Fibroblast of lung (primary cell): ENCODE results near the gene PNMA8B. TPM values are rescaled to one million over a fixed set of nuclear protein-coding genes. Genes with fewer than 3 reads are reported as not detected.
A peak's percentile ranks its signal among the peaks of the same experiment; 100 is the strongest.

Source experiments
- DNase-seq, 2 donors: peaks; one replicate each; pipeline versions ENCODE4 v3.0.0 to v3.0.0-alpha.2; 2010; ENCODE audit warnings: low read depth in 2 of 2
- H2AFZ ChIP-seq: 2 replicates; pipeline ENCODE4 v1.5.1; 2012; ENCODE audit warnings: low read length, control low read depth, inconsistent platforms
- H3K27ac ChIP-seq: 2 replicates; pipeline ENCODE4 v1.5.1; 2011; ENCODE audit warnings: low read length, control low read depth; ENCODE audit not compliant: insufficient read depth
- H3K27me3 ChIP-seq: 2 replicates; pipeline ENCODE4 v1.5.1; 2011; ENCODE audit warnings: mild to moderate bottlenecking, low read length; ENCODE audit not compliant: control insufficient read depth, insufficient read depth
- H3K36me3 ChIP-seq: 2 replicates; pipeline ENCODE4 v1.5.1; 2011; ENCODE audit warnings: low read length; ENCODE audit not compliant: control insufficient read depth, insufficient read depth
- H3K4me1 ChIP-seq: 2 replicates; pipeline ENCODE4 v1.5.1; 2011; ENCODE audit warnings: low read length; ENCODE audit not compliant: control insufficient read depth, insufficient read depth; ENCODE audit errors: extremely low read depth
- H3K4me2 ChIP-seq: 2 replicates; pipeline ENCODE4 v1.5.1; 2011; ENCODE audit warnings: low read length, control low read depth; ENCODE audit not compliant: insufficient read depth; ENCODE audit errors: extremely low read depth
- H3K4me3 ChIP-seq, 4 experiments: fragments of 200-600 bp in 1 of 4; sonication (generic) in 1 of 4; replicated peaks in 1 of 4; 2 replicates each; pipeline ENCODE4 v1.5.1; 2011 to 2016; ENCODE audit warnings: low read length in 4 of 4, low read depth in 3 of 4, mild to moderate bottlenecking in 3 of 4, control low read depth in 2 of 4, inconsistent platforms in 1 of 4, mixed read lengths in 1 of 4; ENCODE audit not compliant: insufficient read depth in 1 of 4; ENCODE audit errors: control extremely low read depth in 1 of 4
- H3K79me2 ChIP-seq: 2 replicates; pipeline ENCODE4 v1.5.1; 2012; ENCODE audit warnings: mild to moderate bottlenecking, low read length, inconsistent platforms; ENCODE audit not compliant: control insufficient read depth, insufficient read depth
- H3K9ac ChIP-seq: 2 replicates; pipeline ENCODE4 v1.5.1; 2011; ENCODE audit warnings: mild to moderate bottlenecking, low read length, control low read depth; ENCODE audit not compliant: insufficient read depth
- H3K9me3 ChIP-seq: 2 replicates; pipeline ENCODE4 v1.5.1; 2012; ENCODE audit warnings: low read depth, low read length; ENCODE audit not compliant: control insufficient read depth, insufficient read depth
- H4K20me1 ChIP-seq: 2 replicates; pipeline ENCODE4 v1.5.1; 2011; ENCODE audit warnings: low read length; ENCODE audit not compliant: control insufficient read depth, insufficient read depth; ENCODE audit errors: extremely low read depth
- EZH2 ChIP-seq: IDR thresholded peaks from 2 replicates; pipeline ENCODE4 v1.5.1; 2012; ENCODE audit warnings: low read length, control low read depth, mild to moderate bottlenecking; ENCODE audit errors: missing control alignments
- polyA plus RNA-seq, 2 donors: library from polyadenylated mRNA; depleted of rRNA in 1 of 2; stranded (reverse) in 1 of 2; unstranded in 1 of 2; fragments of >200 nt; gene quantifications; 2 replicates each; pipeline ENCODE4 v1.2.1, GENCODE V29; 2011 to 2012; ENCODE audit warnings: missing spikeins in 1 of 2
- total RNA-seq: library from RNA; depleted of rRNA; stranded (reverse); fragments of >200 nt; gene quantifications from 2 replicates; pipeline ENCODE4 v1.2.1, GENCODE V29; 2014
- TF ChIP-seq, protein P1 (sequence below), 2 donors: IDR thresholded peaks in 1 of 2; conservative IDR thresholded peaks in 1 of 2; 1 replicate in 1 of 2; 2 replicates in 1 of 2; pipeline ENCODE4 v1.5.1; 2011 to 2012; ENCODE audit warnings: low read length in 2 of 2, control low read depth in 1 of 2, inconsistent platforms in 1 of 2, low read depth in 1 of 2, mild to moderate bottlenecking in 1 of 2

PNMA8B gene
- total and polyA plus RNA-seq, 2 donors (not counting 1 experiment from before 2014, with no cell fraction given), result 0.14 to 1.7 TPM

DNA sequence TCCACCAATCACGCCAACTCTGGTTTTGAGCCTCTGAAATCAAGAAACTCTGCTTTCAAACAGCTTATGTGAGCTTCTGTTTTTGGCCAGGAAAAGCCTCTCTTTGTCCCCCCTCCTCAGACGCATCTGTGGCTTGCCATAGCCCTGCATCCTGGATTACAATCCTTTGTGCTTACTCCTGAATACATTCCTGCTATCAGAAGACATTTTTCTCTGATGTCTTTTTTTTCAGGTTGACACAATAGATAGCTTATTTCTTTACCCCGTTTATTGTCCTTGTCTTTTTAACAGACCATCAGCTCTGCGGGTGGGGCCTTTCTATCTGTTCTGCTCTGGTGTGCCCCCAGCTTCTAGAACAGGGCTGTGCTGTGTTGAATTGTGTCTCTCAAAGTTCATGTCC, 11.0 kb downstream of the PNMA8B start:
- TF ChIP-seq, protein P1, sequence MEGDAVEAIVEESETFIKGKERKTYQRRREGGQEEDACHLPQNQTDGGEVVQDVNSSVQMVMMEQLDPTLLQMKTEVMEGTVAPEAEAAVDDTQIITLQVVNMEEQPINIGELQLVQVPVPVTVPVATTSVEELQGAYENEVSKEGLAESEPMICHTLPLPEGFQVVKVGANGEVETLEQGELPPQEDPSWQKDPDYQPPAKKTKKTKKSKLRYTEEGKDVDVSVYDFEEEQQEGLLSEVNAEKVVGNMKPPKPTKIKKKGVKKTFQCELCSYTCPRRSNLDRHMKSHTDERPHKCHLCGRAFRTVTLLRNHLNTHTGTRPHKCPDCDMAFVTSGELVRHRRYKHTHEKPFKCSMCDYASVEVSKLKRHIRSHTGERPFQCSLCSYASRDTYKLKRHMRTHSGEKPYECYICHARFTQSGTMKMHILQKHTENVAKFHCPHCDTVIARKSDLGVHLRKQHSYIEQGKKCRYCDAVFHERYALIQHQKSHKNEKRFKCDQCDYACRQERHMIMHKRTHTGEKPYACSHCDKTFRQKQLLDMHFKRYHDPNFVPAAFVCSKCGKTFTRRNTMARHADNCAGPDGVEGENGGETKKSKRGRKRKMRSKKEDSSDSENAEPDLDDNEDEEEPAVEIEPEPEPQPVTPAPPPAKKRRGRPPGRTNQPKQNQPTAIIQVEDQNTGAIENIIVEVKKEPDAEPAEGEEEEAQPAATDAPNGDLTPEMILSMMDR (conservative IDR thresholded peaks at IDR 0.05 in 1 of 2, IDR thresholded peaks at IDR 0.05 in 1 of 2; ENCODE audit: low read depth in 1 of 2, low read length in 2 of 2), result no peak
- no peak for TF ChIP-seq EZH2
- H4K20me1 ChIP-seq, result no peaks in the 10 kb centered on the region
- H3K36me3 ChIP-seq, result no peaks in the 10 kb centered on the region
- H3K27me3 ChIP-seq, result peaks cover 6% of the 10 kb centered on the region
- H3K4me1 ChIP-seq, result peaks cover 16% of the 10 kb centered on the region
- peak in 1 of 2 donors; percentile 20 for DNase-seq
- no peak overlapping the region for H3K4me3 ChIP-seq
- no peak overlapping the region for H3K9ac ChIP-seq
- H3K4me2 ChIP-seq, result no peak overlapping the region
- H3K27ac ChIP-seq, result no peak overlapping the region
- no peak overlapping the region for H2AFZ ChIP-seq
- no peaks in the 10 kb centered on the region for H3K79me2 ChIP-seq
- H3K9me3 ChIP-seq, result no peaks in the 10 kb centered on the region

DNA sequence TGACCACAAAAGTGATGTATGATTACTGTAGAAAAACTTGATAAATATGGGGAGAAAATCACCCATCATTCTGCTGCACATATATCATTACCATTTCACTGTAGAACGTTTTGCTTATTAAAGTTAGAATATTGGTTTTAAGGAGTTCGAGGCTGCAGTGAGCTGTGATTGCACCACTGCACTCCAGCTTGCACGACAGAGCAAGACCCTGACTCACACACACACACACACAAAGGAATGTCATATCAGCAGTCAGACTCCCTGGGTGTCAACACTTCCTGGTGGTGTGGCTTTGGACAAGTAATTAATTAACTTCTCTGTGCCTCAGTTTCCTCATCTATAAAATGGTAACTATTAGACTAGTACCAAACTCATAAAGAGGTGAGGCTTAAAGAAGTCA, 13.0 kb downstream of the PNMA8B start:
- H3K4me3 ChIP-seq, result no peak overlapping the region
- no peak overlapping the region for H3K4me2 ChIP-seq
- H3K9ac ChIP-seq, result no peak overlapping the region

DNA sequence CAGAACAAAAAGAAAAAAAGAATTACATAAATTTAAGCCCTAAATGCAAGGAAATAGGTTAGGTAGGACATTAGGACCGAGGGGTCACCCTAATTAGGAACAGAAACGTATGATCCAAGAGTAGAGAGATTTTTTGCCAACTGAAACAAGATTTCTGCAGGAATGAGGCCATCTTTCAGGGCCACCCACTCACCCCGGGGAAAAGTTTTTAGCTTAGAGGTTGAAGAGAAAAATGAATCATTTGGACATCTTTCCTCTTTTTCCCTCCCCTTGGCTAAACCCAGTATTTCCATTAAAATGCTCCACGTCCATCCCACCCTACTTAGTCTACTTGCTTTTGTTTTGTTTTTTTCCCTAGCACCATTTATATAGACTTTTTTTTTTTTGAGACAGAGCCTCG, 13.7 kb downstream of the PNMA8B start:
- no peaks in the 10 kb centered on the region for H4K20me1 ChIP-seq
- peaks cover 9% of the 10 kb centered on the region for H3K4me1 ChIP-seq
- no peak overlapping the region for H2AFZ ChIP-seq
- H3K9ac ChIP-seq, result no peak overlapping the region
- no peaks in the 10 kb centered on the region for H3K36me3 ChIP-seq
- H3K4me3 ChIP-seq, result no peak overlapping the region
- TF ChIP-seq EZH2, result no peak
- TF ChIP-seq, protein P1 (conservative IDR thresholded peaks at IDR 0.05 in 1 of 2, IDR thresholded peaks at IDR 0.05 in 1 of 2; ENCODE audit: low read depth in 1 of 2, low read length in 2 of 2), result no peak
- H3K27me3 ChIP-seq, result no peaks in the 10 kb centered on the region
- peak; percentile 35 to 71 for DNase-seq
- H3K9me3 ChIP-seq, result no peaks in the 10 kb centered on the region
- no peak overlapping the region for H3K27ac ChIP-seq
- H3K4me2 ChIP-seq, result peak overlapping the region; percentile 58
- no peaks in the 10 kb centered on the region for H3K79me2 ChIP-seq

More for the DNA sequence above, 13.0 kb downstream of the PNMA8B start:
- Histone ChIP-seq H3K4me1 (peaks cover 13% of the 10 kb centered on the region), H3K9me3 (no peaks in the 10 kb centered on the region), H2AFZ (no peak overlapping the region), H3K36me3 (no peaks in the 10 kb centered on the region), H3K27ac (no peak overlapping the region), H3K79me2 (no peaks in the 10 kb centered on the region), H4K20me1 (no peaks in the 10 kb centered on the region), H3K27me3 (no peaks in the 10 kb centered on the region)
- peak; percentile 33 to 60 for DNase-seq
- TF ChIP-seq EZH2, result no peak
- TF ChIP-seq, protein P1 (conservative IDR thresholded peaks at IDR 0.05 in 1 of 2, IDR thresholded peaks at IDR 0.05 in 1 of 2; ENCODE audit: low read depth in 1 of 2, low read length in 2 of 2), result no peak
